Measurements from ENCODE around the gene SEC61A1. TPM values are rescaled to one million over a fixed set of nuclear protein-coding genes. Genes with fewer than 3 reads are reported as not detected.
A peak's percentile ranks its signal among the peaks of the same experiment; 100 is the strongest.

The SEC61A1 gene
- total RNA-seq, 1 donor from 2014 or later, result 183 TPM

GRCh38 chr3:128036119-128036518 lies 16.1 kb upstream of the SEC61A1 start:
- Histone ChIP-seq H3K27ac (no peak overlapping the region), H3K4me3 (no peak overlapping the region), H3K9me3 (no peaks in the 10 kb centered on the region), H3K27me3 (no peaks in the 10 kb centered on the region), H3K36me3 (no peaks in the 10 kb centered on the region), H3K4me1 (no peaks in the 10 kb centered on the region)
- intact Hi-C loops (cut with DNase I), result no loop called here
- ATAC-seq (no peak), DNase-seq (no peak)
- no peak for TF ChIP-seq CTCF (IDR thresholded peaks at IDR 0.05)

GRCh38 chr3:128040041-128040440 lies 12.2 kb upstream of the SEC61A1 start:
- H3K4me3 ChIP-seq, result no peak overlapping the region
- no peak for ATAC-seq
- no peaks in the 10 kb centered on the region for H3K27me3 ChIP-seq
- H3K4me1 ChIP-seq, result no peaks in the 10 kb centered on the region
- no peak for DNase-seq
- H3K36me3 ChIP-seq, result no peaks in the 10 kb centered on the region
- H3K27ac ChIP-seq, result no peak overlapping the region
- intact Hi-C loops (cut with DNase I), result no loop called here
- H3K9me3 ChIP-seq, result no peaks in the 10 kb centered on the region
- no peak for TF ChIP-seq CTCF (IDR thresholded peaks at IDR 0.05)

- H3K4me1 ChIP-seq, result no peaks in the 10 kb centered on the region
- DNase-seq, result no peak
- ATAC-seq, result no peak
- no peaks in the 10 kb centered on the region for H3K27me3 ChIP-seq
- H3K4me3 ChIP-seq, result no peak overlapping the region
- H3K27ac ChIP-seq, result no peak overlapping the region
- no peak for TF ChIP-seq CTCF (IDR thresholded peaks at IDR 0.05)
- no peaks in the 10 kb centered on the region for H3K9me3 ChIP-seq
- intact Hi-C loops (cut with DNase I), result no loop called here
- no peaks in the 10 kb centered on the region for H3K36me3 ChIP-seq
Measured at GRCh38 chr3:128040660-128041059, 11.6 kb upstream of the SEC61A1 start.

- no peak for TF ChIP-seq CTCF (IDR thresholded peaks at IDR 0.05)
- H3K9me3 ChIP-seq, result no peaks in the 10 kb centered on the region
- H3K27ac ChIP-seq, result no peak overlapping the region
- no peaks in the 10 kb centered on the region for H3K36me3 ChIP-seq
- H3K27me3 ChIP-seq, result no peaks in the 10 kb centered on the region
- no peak overlapping the region for H3K4me3 ChIP-seq
- H3K4me1 ChIP-seq, result no peaks in the 10 kb centered on the region
- DNase-seq (no peak), ATAC-seq (no peak)
- intact Hi-C loops (cut with DNase I), result no loop called here
Measured at GRCh38 chr3:128041344-128041743, 10.9 kb upstream of the SEC61A1 start.

- Histone ChIP-seq H3K27me3 (no peaks in the 10 kb centered on the region), H3K4me1 (peaks cover 33% of the 10 kb centered on the region), H3K9me3 (no peaks in the 10 kb centered on the region), H3K36me3 (peaks cover 7% of the 10 kb centered on the region), H3K27ac (no peak overlapping the region), H3K4me3 (no peak overlapping the region)
- TF ChIP-seq CTCF (IDR thresholded peaks at IDR 0.05), result no peak
- DNase-seq (no peak), ATAC-seq (no peak)
- intact Hi-C loops (cut with DNase I), result no loop called here
Measured at GRCh38 chr3:128050597-128050996, 1.6 kb upstream of the SEC61A1 start.

GRCh38 chr3:128051459-128051836 lies 789 bp upstream of the SEC61A1 start:
- Histone ChIP-seq H3K4me1 (peaks cover 34% of the 10 kb centered on the region), H3K27ac (peak overlapping the region; percentile 89), H3K27me3 (no peaks in the 10 kb centered on the region), H3K4me3 (peak overlapping the region; percentile 92), H3K36me3 (peaks cover 15% of the 10 kb centered on the region), H3K9me3 (no peaks in the 10 kb centered on the region)
- intact Hi-C loops (cut with DNase I), result no loop called here
- ATAC-seq (no peak), DNase-seq (no peak)
- no peak for TF ChIP-seq CTCF (IDR thresholded peaks at IDR 0.05)

Data from upper lobe of right lung (tissue), 1 donor.